PC-9 (cell line): ENCODE data around the gene CDH13.

Experiments used
- CTCF ChIP-seq: fragments of 200-600 bp; sonication (generic); conservative IDR thresholded peaks from 2 replicates; pipeline ENCODE4 v1.6.1; 2017; ENCODE audit warnings: mixed run types, antibody characterized with exemption, mild to moderate bottlenecking, moderate library complexity
- EZH2 ChIP-seq: fragments of 200-600 bp; sonication (generic); IDR thresholded peaks from 2 replicates; pipeline ENCODE4 v1.8.0; 2017; ENCODE audit warnings: antibody characterized with exemption, low read depth

GRCh38 chr16:82638095-82638798 is 11.5 kb downstream of the CDH13 start:
- TF ChIP-seq CTCF, result no peak
- no peak for TF ChIP-seq EZH2
